Stimulated activated naive CD4-positive, alpha-beta T cell (primary cell): ENCODE measurements around the gene FCER2.
"Not testable (repeated sequence)": the region's sequence is repeated elsewhere in the genome, so short reads cannot be mapped to it uniquely, and the experiment has no call there.

Experiments used
- DNase-seq, 6 experiments: peaks; one replicate each; lab custom pipeline; 2025; lab: John Stamatoyannopoulos, UW

Gene FCER2, protein sequence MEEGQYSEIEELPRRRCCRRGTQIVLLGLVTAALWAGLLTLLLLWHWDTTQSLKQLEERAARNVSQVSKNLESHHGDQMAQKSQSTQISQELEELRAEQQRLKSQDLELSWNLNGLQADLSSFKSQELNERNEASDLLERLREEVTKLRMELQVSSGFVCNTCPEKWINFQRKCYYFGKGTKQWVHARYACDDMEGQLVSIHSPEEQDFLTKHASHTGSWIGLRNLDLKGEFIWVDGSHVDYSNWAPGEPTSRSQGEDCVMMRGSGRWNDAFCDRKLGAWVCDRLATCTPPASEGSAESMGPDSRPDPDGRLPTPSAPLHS

DNA sequence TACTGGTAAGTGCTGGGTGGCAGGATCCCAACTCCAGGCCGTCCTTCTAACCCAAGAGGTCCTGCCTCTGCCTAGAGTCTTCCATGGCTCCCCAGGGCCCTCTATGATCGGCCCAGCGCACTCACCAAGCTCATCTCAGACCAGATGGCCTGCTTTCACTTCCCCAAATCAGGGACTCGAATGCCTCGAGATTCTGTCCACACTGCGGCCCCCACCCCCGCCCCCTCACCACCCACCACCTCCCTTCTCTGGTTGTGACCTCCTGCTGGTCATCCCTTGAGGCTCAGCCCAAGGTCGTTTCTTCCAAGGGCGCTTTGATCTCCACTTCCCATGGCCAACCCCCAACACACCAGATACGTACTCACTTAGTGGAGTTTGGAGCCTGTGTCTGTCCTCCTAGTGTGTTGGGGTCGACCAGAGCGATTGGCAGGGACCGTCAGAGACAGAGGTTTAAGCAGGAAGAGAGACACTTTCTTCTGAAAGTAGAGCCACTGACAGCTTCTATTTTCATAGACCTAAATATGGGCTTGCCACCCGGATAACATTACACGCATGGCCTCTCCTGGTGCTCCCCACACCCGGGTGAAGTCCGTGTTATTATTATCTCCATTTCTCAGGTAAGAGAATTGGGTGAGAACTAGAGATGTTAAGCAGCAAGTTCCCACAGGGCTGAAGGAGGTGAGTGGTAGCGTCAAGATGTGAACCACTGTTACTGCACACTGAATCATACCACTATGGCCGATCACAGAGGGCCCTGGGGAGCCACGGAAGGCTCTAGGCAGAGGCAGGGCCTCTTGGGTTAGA lies at the start of gene FCER2:
FCER2 (minus strand) TSS at position 478 of the 804 bp plus-strand sequence. CDS start 2,371 bp downstream, outside the sequence.
- DNase-seq = no peak

GRCh38 chr19:7751157-7751783 lies 49.3 kb upstream of the FCER2 start:
- no peak for DNase-seq

GRCh38 chr19:7748756-7749155 lies 46.8 kb upstream of the FCER2 start:
- no peak for DNase-seq

DNA sequence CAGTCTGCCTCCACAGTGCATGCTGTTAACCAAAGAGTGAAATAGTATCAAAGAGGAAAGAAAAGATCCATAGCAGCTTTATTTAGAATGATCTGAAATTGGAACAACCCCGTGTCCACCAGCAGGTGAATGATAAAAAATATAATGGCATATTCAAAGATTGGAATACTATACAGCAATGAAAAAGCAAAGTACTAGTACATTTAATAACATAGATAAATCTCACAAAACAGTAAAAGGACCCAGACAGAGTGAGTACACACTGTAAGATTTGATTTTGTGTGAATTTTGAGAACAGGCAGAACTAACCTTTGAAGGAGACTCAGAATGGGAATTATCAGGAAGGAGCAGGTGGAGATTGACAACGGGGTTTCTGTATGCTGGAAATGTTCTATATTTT lies 46.2 kb upstream of the FCER2 start:
- no peak for DNase-seq

DNA sequence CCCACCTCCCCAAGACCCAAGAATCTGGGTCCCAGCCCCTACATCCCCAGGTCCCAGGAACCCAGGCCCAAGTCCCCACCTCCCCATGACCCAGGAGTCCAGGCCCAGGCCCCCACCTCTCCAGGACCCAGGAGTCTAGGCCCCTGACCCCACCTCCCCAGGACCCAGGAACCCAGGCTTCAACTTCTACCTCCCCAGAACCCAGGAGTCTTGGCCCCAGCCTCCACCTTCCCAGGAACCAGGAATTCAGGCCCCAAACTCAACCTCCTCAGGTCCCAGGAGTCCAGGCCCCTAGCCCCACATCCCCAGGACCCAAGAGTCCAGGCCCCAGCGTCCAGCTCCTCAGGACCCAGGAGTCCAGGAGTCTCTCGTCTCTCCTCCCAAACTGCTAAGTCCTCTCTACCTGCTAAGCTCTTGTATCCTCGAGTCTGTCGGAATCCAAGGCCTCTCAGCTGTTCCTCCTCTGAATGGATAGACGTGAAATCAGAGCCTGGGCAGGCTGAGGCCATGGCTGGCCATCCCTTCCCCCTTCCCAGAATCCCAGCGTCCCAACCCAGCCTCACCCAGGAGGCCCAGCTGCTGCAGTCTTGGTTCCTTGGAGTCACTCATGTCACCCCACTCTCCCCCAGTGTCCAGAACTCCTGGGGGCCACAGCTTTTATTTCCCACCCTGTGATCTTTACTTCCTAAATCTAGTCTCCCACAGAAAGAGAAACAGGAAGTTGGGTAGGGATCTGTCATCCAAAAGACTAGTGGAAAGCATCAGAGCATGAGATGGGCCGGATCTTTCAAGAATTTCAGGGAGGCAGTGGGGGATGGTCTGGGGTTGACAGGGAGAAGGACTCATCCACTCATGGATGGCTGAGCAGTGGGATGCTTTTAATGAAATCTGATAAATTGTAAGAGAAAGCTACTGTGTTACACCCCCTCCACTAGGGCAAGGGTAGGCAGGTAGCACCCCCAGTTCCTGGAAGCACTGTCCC lies 45.3 kb upstream of the FCER2 start, which contains the start of gene CD209:
CD209 (minus strand) TSS at position 632 of the 982 bp plus-strand sequence; CDS start at position 609, 23 bp downstream.
- DNase-seq = no peak

DNA sequence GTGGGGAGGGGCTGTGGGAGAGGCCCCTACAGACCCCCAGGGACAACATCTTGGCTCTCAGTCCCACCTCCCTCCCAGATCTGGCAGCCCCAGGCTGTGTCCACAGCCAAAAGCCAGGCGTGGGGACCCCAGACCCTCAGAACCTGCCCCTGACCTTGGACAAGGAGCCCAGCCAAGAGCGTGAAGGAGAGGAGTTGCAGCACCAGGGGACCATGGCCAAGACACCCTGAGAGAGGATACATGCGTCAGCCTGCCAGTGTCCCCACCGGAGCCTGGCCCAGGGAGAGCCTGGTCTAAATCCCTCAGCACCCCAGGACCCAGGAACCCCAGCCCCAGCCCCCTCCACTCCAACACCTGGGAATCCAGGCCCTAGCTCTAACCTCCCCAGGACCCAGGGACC lies 44.4 kb upstream of the FCER2 start:
- DNase-seq = not testable (repeated sequence)

DNA sequence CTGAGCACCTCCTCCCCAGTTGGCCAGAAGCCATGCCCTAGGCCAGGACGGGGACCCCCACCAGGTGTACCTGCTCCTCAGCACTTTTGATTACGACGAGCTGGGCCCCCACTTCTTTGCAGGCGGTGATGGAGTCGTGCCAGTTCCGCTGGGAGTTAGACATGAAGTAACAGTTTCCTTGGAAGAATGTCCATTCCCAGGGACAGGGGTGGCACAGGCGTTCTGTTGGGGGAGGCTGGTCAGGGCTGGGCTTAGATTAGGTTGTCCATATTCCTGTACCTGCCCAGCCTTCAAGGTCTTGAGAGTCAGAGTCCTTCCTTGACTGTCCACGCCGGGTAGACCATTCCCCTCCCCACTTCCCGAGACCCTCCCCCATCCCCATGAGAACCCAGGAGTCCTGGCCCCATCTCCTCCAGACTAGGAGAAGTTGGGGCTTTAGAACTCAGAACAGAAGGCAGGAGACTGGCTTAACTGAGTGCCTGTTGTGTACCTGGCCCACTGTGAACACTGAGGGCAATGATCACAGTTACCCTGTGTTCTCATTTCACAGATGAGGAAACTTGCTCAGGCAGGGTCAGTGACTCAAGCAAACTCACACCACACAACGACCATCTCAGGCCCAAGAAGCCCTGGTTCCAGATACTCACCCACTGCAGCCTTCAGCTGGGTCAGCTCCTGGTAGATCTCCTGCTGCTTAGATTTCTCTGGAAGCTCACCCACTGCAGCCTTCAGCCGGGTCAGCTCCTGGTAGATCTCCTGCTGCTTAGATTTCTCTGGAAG lies 43.1 kb upstream of the FCER2 start:
- DNase-seq = no peak

DNA sequence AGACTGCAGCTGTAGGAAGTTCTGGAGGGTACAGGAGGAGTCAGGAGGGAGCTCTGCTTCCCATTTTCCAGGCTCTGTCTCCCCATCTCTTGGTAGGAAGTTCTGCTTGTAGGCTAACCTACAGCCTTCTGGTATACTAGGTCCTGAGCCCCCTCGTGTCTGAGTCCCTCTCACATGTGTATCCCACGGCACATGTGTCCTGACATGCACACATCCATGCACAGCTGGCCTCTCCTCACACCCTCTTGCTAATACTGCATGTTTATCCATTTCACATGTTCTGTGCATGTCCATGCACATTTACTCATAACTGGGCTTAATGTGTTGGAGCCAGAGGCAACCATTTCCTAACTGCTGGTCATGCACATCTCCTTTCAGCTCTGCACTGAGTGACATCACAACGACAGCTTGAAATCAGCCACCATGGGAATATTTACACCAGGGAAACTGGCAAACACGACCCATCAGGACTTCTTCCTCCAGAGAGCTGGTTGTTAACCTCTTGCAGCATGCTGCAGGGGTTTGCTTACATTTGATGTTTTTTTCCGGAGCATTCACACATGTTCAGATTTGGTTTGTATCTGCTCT lies 42.4 kb upstream of the FCER2 start:
- no peak for DNase-seq

DNA sequence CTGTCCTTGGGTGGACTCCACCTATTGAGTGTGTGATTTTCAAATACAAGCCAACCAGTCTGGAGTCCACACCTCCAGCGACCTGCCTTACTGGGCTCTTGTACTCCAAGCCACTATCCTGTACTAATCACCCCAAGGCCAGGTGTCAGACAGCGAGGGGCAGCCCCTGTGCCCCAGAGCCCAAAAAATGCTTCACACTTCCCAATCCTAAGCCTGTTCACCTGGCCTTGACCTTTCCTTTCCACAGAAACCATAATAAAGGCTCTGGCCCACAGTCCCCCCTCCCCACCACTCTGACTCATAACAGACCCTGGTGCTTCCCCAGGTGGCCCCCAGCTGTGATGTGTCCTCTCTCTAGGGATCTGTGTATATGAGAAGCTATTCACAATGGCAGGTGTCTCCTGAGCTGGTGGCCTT lies 41.5 kb upstream of the FCER2 start:
- no peak for DNase-seq

- DNase-seq = no peak
Observed at GRCh38 chr19:7742991-7743390, 41.1 kb upstream of the FCER2 start.

DNA sequence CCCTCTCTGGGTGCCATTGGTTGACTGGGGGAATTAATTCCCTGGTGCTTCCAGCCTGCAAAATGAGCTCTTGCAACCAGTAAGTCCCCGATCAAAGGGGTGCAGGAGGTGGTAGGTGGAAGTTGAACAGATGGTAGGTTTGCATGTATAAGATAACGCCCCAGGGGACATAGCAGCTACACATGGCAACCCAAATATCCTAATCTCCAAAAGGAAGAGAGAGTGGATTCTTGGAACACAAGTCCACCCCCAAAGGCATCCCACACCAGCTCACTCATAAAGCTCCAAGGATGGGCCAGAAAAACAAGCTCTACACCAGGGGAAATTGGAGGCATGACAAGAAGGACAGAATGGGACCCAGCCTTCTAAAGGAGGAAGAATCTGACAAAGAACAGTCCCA lies 40.6 kb upstream of the FCER2 start:
- no peak for DNase-seq

DNA sequence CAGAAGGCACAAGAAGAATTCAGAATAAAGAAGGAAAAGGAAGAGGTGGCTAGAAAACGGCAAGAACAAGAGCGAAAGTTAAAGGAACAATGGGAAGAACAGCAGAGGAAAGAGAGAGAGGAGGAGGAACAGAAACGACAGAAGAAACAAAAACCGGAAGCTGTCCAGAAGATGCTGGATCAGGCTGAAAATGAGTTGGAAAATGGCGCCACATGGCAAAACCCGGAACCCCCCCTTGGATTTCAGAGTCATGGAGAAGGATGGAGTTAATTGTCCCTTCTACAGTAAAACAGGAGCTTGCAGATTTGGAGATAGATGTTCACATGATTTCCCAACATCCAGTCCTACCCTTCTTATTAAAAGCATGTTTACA lies 38.7 kb upstream of the FCER2 start:
- DNase-seq = no peak

GRCh38 chr19:7739801-7740681 lies 38.1 kb upstream of the FCER2 start:
- DNase-seq = no peak

GRCh38 chr19:7739211-7739755 lies 37.4 kb upstream of the FCER2 start:
- DNase-seq = no peak

- no peak for DNase-seq
Observed at GRCh38 chr19:7738023-7738422, 36.1 kb upstream of the FCER2 start.

DNA sequence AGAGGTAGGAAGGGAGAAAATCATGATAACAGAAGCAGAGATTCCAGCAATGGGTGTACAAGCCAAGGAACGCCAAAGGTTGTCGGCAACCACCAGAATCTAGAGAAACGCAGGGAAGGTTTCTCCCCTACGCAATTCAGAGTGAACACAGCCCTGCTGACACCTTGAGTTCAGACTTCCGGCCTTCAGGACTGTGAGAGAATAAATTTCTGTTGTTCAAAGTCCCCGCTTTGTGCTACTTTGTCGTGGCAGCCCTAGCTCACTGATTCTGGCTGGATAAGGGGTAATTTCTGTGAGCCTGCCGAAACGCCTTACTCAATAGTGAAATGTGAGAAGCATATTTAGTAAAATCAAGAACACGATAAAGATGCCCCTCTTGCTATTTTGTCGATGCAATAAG lies 35.3 kb upstream of the FCER2 start:
- DNase-seq = no peak

DNA sequence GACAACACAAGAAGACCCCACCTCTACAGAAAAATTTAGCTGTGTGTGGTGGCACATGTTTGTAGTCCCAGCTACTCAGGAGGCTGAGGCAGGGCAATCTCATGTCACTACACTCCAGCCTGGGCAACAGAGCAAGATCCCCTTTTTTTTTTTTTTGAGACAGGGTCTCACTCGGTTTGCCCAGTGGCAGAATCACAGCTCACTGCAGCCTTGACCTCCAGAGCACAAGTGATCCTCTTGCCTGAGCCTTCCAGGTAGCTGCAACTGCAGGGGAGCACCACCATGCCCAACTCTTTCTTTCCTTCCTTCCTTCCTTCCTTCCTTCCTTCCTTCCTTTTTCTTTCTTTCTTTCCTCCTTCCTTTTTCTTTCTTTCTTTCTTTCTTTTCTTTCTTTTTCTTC lies 34.2 kb upstream of the FCER2 start:
- no peak for DNase-seq

DNA sequence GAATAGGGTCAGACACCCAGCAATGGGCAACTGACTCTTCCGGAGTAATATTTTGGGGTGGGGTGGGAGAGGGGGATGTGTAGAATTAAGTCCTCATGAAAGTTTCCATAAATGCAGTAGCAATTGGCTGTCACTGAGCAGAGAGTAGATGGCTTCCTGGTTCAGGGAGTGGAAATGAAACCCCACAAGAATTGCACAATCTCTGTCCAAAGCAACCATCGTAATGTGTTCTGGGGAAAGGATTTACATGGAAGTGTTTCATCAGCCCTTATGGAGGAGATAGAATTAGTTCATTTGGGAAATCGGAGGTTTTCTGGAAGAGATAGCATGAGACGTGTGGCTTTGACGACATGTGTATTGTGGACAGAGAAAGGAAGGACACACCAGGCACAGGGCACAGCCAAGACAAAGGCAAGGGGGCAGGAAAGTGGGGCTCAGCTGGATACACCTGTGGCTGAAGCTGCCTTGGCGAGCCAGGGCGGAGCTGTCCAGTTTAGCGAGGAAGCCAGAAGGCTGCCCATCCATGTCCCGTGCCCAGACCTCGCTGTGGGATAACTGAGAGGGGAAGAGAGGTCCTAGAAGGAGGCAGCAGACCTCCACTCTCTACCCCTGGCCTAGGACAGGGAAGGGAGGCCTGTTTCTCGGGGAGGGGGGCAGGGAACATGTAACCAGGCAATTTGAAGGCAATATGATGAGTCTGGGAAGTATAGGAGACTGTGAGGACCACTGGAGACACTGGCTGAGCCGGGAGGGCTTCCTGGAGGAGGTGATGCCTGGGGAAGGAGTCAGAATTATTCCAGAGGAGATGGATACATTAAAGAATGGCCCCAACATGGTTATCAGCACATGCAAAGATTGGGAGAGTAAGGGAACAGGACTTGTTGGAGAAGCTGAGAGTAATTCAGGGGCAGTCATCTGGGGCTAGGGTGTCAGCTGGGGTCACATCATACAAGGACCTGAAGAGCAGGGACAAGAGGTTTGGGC lies 32.6 kb upstream of the FCER2 start:
- DNase-seq = no peak
